Transverse colon (tissue), 4 donors: ENCODE data around the gene EEF2. TPM values are rescaled to one million over a fixed set of nuclear protein-coding genes. Genes with fewer than 3 reads are reported as not detected.

Source experiments
- DNase-seq: peaks from one replicate; pipeline ENCODE4 v3.0.0-alpha.2; 2019
- H3K27ac ChIP-seq, 4 donors: fragments of 200-600 bp; sonication (generic); 2 replicates each; pipeline ENCODE4 v1.5.1; 2016 to 2018; ENCODE audit warnings: inconsistent platforms in 4 of 4
- H3K27me3 ChIP-seq: fragments of 200-600 bp; sonication (generic); 2 replicates; pipeline ENCODE4 v1.5.1; 2017; ENCODE audit warnings: inconsistent platforms
- H3K36me3 ChIP-seq, 4 donors: fragments of 200-600 bp; sonication (generic); 2 replicates each; pipeline ENCODE4 v1.5.1; 2017 to 2019; ENCODE audit warnings: inconsistent platforms in 4 of 4
- H3K4me1 ChIP-seq, 4 donors: fragments of 200-600 bp; sonication (generic); 2 replicates each; pipeline ENCODE4 v1.5.1; 2017 to 2020; ENCODE audit warnings: inconsistent platforms in 4 of 4
- H3K4me3 ChIP-seq, 4 donors: fragments of 200-600 bp; sonication (generic); 1 replicate in 1 of 4; 2 replicates in 3 of 4; pipeline versions ENCODE4 v1.5.1 to v1.6.1; 2017 to 2019; ENCODE audit warnings: inconsistent platforms in 4 of 4
- H3K9me3 ChIP-seq, 2 donors: fragments of 200-600 bp; sonication (generic); 2 replicates each; pipeline ENCODE4 v1.5.1; 2017 to 2019; ENCODE audit warnings: inconsistent platforms in 2 of 2
- CTCF ChIP-seq, 5 experiments: fragments of 200-600 bp in 3 of 5; fragments of 450-650 bp in 2 of 5; sonication (generic) in 3 of 5; IDR thresholded peaks; 1 replicate in 2 of 5; 2 replicates in 3 of 5; pipeline ENCODE4 v1.5.1; 2016 to 2017; ENCODE audit warnings: antibody characterized with exemption in 5 of 5, inconsistent platforms in 3 of 5, mild to moderate bottlenecking in 2 of 5, moderate library complexity in 1 of 5
- EP300 ChIP-seq: sonication (generic); formaldehyde crosslinking; IDR thresholded peaks from one replicate; pipeline ENCODE4 v1.6.1; 2017; ENCODE audit warnings: antibody characterized with exemption, low read depth
- POLR2A ChIP-seq: fragments of 450-650 bp; IDR thresholded peaks from one replicate; pipeline ENCODE4 v1.6.1; 2016; ENCODE audit warnings: antibody characterized with exemption, mild to moderate bottlenecking, moderate library complexity
- POLR2AphosphoS5 ChIP-seq, 3 donors: sonication (generic); formaldehyde crosslinking; IDR thresholded peaks; one replicate each; pipeline ENCODE4 v1.6.1; 2016; ENCODE audit warnings: antibody characterized with exemption in 3 of 3
- WGBS, 2 donors: methylation state at CpG; one replicate each; pipeline ENCODE4 v1.1.5; 2018; ENCODE audit warnings: low coverage in 1 of 2; 5-methylcytosine and 5-hydroxymethylcytosine counted together
- in situ Hi-C, 4 donors: fragments of 200-750 bp; cut with MboI; loops; one replicate each; pipeline versions ENCODE4 v1.15.0 to v1.15.1; 2017; ENCODE audit warnings: low sequenced_read_pairs in 3 of 4, low pct_ligation_motif_present in 1 of 4, low pct_unique_long_range_greater_than_20kb in 1 of 4
- intact Hi-C: fragments of 100-400 bp; cut with DNase I; formaldehyde crosslinking; loops from one replicate; pipeline ENCODE4 v1.15.1; 2023; ENCODE audit warnings: low total_unique reads
- total RNA-seq, 4 donors: library from RNA; depleted of rRNA; stranded (reverse); fragments of >200 nt; gene quantifications; one replicate each; pipeline ENCODE4 v1.1.0, GENCODE V29; 2016

Gene EEF2
- total RNA-seq, 4 donors from 2014 or later = 1,013 to 1,686 (median 1,532) TPM

GRCh38 chr19:3961007-3961406, 24.3 kb downstream of the EEF2 start:
- TF ChIP-seq POLR2A (no peak), EP300 (no peak), POLR2AphosphoS5 (IDR thresholded peaks at IDR 0.05) (no peak), CTCF (IDR thresholded peaks at IDR 0.05) (no peak)
- 95% methylated on average over 24 of the region's 24 CpGs; no CpG with 5 or more reads in 1 of the 2 donors for WGBS, 2 donors
- Histone ChIP-seq H3K27me3 (no peaks in the 10 kb centered on the region), H3K4me3 (no peak overlapping the region), H3K9me3 (no peaks in the 10 kb centered on the region), H3K27ac (no peak overlapping the region), H3K36me3 (peaks cover 0 to 65% (median 33%) of the 10 kb centered on the region in 4 donors), H3K4me1 (peaks cover 6 to 9% (median 8%) of the 10 kb centered on the region in 4 donors)
- intact Hi-C loops = no loop called here
- no peak for DNase-seq
- in situ Hi-C loops = no loop called here

DNA sequence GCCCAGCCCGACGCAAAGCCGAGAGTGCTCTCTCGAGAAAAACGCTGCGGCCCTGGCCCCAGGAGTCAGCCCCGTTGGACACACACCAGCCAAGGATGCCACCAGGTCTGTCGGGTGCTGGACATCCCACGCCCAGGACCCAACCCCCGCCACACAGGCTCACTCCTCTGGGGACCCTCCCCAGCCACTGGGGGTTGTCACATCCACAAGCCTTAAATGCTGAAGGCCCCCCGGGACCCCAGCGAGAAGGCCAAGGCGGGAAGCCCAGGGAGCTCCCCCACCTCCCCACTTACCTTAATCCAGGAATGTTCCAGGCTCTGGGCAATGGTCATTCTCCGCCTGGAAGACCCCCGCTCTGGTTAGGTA, 25.5 kb downstream of the EEF2 start:
- Histone ChIP-seq H3K4me1 (no peaks in the 10 kb centered on the region), H3K9me3 (no peaks in the 10 kb centered on the region), H3K36me3 (peaks cover 0 to 61% (median 33%) of the 10 kb centered on the region in 4 donors), H3K4me3 (no peak overlapping the region), H3K27me3 (no peaks in the 10 kb centered on the region), H3K27ac (no peak overlapping the region)
- TF ChIP-seq EP300 = no peak
- in situ Hi-C loops (no loop called here), intact Hi-C loops (no loop called here)
- no peak for DNase-seq
- 93% methylated on average over 15 of the region's 15 CpGs; no CpG with 5 or more reads in 1 of the 2 donors for WGBS, 2 donors

DNA sequence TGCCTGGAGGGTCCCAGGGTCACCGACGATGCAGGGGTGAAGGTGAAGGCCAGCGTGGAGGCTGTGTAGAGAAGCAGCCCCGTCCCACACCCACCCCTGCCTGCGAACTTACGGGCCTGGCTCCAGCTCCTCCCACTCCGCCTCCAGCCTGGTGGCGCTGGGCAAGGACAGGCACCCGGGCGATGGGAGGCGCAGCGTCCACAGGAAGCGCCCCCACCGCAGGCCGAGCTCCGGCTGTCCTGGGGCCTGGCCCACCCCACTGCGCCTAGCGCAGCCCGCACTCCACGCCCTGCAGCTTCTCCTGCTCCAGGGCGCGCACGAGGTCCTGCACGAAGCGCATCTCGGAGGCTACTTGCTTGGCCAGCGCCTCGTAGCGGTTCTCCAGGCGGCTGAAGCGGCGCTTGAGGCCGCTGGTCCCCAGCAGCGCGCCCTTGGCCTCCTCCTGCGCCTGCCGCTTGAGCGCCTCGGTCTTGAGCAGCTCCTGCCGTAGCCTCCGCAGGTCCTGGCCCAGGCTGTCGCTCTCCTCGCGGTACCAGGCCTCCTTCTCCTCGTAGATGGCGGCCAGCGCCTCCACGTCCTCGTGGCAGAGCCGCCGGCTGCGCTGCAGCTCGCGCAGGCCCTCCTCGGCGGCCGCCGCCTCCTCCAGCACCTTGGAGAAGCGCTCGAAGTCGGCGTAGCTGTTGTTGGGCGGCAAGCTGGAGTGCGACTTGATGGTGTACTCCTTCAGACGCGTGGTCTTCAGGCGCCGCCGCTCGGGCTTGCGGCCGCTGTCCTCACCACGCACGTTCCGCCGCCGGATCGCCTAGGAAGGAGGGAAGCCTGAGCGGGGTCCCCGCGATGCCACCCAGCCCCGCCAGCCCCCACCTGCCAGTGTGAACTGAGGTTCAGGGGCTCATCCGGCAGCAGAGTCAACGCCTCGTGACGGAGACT, 26.2 kb downstream of the EEF2 start:
- peaks cover 0 to 58% (median 32%) of the 10 kb centered on the region in 4 donors for H3K36me3 ChIP-seq
- no peaks in the 10 kb centered on the region for H3K4me1 ChIP-seq
- intact Hi-C loops = no loop called here
- H3K4me3 ChIP-seq = no peak overlapping the region
- 97% methylated on average over 84 of the region's 86 CpGs; no CpG with 5 or more reads in 1 of the 2 donors for WGBS, 2 donors
- DNase-seq = no peak
- no peak overlapping the region for H3K27ac ChIP-seq
- in situ Hi-C loops = no loop called here
- no peaks in the 10 kb centered on the region for H3K27me3 ChIP-seq
- no peaks in the 10 kb centered on the region for H3K9me3 ChIP-seq
- TF ChIP-seq POLR2AphosphoS5 (IDR thresholded peaks at IDR 0.05) (no peak), EP300 (no peak), CTCF (IDR thresholded peaks at IDR 0.05) (no peak), POLR2A (no peak)

DNA sequence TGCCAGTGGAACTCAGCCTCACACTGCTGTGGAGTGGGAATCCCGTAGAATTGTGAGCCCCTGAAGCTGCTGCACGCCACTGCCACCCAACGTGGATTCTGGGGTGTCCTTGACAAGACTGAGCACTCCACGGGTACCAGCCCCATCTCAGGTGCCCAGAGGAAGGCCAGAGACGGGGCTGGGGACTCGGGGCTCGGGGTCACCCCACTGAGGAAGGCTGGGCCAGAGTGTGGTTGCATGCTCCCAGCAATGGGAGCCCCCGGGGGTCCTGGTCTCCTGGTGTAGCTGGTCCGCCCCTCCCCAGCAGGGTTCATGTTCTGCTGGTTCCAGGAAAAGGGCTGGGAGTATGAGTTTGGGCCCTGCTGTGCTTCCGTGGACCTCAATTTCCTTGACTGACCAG, 29.6 kb downstream of the EEF2 start:
- Histone ChIP-seq H3K36me3 (peaks cover 0 to 27% (median 14%) of the 10 kb centered on the region in 4 donors), H3K9me3 (no peaks in the 10 kb centered on the region), H3K4me1 (peaks cover 3 to 19% (median 13%) of the 10 kb centered on the region in 4 donors), H3K27me3 (no peaks in the 10 kb centered on the region), H3K4me3 (no peak overlapping the region), H3K27ac (no peak overlapping the region)
- no peak for DNase-seq
- in situ Hi-C loops (no loop called here), intact Hi-C loops (no loop called here)
- TF ChIP-seq CTCF (IDR thresholded peaks at IDR 0.05) (no peak), EP300 (no peak), POLR2A (no peak), POLR2AphosphoS5 (IDR thresholded peaks at IDR 0.05) (no peak)
- 74% methylated on average over 4 of the region's 10 CpGs; no CpG with 5 or more reads in 1 of the 2 donors for WGBS, 2 donors
